ENCODE results near the gene ACVRL1. TPM values are rescaled to one million over a fixed set of nuclear protein-coding genes. Genes with fewer than 3 reads are reported as not detected.

The ACVRL1 gene
- total RNA-seq, 5 donors from 2014 or later (not counting 1 experiment from before 2014, with no cell fraction given), result 0.16 to 0.58 (median 0.23) TPM; not detected in 2

DNA sequence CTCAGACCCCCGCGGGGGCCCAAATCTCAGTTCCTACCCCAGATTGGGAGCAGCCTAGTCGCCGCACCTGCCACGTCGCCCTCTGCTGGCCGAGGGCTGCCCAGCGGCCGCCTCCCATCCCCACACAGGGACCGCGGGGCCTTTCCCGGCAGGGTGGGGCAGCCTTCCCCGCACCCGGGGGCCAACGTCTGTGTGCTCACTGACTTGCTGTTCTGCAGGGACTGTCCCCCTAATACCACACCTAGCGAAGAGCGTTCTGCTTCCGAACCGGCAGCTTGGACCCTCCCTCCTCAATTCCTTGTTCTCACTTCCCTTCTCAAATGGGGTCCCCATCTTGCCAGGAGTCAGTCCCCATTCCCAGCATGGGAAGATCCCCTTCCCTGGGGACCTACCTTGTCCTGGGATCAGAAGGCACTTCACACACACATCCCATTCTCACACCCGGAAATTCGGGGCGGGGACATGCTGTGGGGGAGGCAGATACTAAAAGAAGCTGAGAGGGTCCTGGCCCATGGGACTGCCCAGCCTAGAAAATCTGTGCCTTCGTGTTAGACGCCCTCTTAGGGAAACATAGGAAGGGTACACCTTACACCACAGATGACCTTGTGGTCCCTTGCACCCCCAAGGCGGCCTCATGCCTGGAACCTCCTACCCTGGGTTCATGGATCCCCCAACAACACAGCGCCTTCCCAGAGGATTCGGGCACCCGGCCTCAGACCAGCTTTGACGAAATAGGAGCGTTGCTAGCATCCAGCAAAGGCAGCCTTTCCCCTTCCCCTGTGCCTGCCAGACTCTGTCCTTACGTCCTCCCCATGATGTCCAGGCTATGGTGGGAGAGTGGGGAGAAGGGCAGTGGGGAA lies 16.4 kb downstream of the ACVRL1 start:
- Mint-ChIP-seq H3K4me3 (peak overlapping the region in 2 of 3 donors; percentile 9 to 37), H3K36me3 (no peaks in the 10 kb centered on the region), H3K4me1 (peaks cover 6 to 14% (median 8%) of the 10 kb centered on the region in 3 donors), H3K27me3 (no peaks in the 10 kb centered on the region), H3K9me3 (no peaks in the 10 kb centered on the region), H3K27ac (no peak overlapping the region)
- CTCF ChIA-PET, result interaction anchor here in 1 of 2 donors (0.5 to 1.0 kb wide), 4 partner anchors 51 to 61 kb away, joined by 3 to 5 read pairs (median 3); no protein-coding TSS in a partner anchor
- 17% methylated on average over 19 of the region's 31 CpGs for WGBS (ENCODE audit: insufficient coverage)
- Histone ChIP-seq H3K27me3 (replicated peaks in 1 of 2; ENCODE audit: control insufficient read depth in 2 of 2, extremely low read depth in 1 of 2, insufficient read depth in 2 of 2, low read length in 1 of 2) (peaks cover 0 to 20% of the 10 kb centered on the region in 2 experiments), H3K36me3 (ENCODE audit: control insufficient read depth in 2 of 2, extremely low read depth in 1 of 2, insufficient read depth in 1 of 2, low read length in 1 of 2) (no peaks in the 10 kb centered on the region), H3K4me1 (ENCODE audit: control insufficient read depth in 1 of 2, extremely low read depth in 1 of 2, insufficient read depth in 2 of 2, low read length in 2 of 2) (peaks cover 0 to 10% of the 10 kb centered on the region in 2 experiments), H3K9me3 (no peaks in the 10 kb centered on the region), H3K4me3 (ENCODE audit: control insufficient read depth in 1 of 2, extremely low read depth in 1 of 2, low read length in 1 of 2) (no peak overlapping the region), H3K27ac (ENCODE audit: low read length) (no peak overlapping the region)
- POLR2A ChIA-PET, result no interaction called here
- ATAC-seq (replicated peaks in 1 of 4) (peak; percentile 69 to 92 (median 74)), DNase-seq (peak in 33 of 35 experiments; percentile 12 to 74 (median 38))

DNA sequence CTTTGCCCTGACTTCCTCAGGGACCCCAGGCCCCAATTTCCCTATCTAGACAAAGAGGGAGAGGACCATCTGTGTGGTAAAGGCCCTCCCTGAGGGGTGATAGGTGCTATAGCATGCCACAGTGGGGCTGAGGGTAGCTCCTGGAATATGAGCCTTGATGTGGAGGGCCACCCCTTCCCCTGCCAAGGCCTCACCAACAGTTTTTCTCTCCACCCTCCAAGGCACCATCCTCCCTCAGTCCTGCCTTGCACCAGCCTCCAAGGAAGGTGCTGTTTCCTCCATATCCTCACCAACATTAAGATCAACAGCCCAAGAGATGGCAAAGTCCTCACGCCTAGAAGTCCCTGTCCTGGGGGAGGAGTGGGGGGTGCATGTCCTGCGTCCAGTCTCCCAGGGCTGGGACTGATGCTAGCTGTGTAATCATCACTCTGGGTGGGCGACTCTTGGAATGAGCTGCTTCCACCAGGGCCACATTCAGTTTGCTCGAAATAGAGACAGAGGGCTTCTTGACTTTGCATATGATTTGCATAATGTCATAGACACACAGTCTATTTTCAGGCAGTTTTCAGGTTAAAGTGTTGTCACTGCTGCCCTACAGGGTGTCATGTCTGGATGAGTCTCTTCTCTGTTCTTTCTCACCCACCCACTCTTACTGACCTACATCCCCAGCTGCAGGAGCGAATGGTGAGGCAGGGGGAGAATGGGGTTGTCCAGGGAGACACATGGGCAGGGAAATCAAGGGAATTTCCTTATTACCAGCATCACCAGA lies 17.4 kb downstream of the ACVRL1 start:
- Histone ChIP-seq H3K4me3 (ENCODE audit: control insufficient read depth in 1 of 2, extremely low read depth in 1 of 2, low read length in 1 of 2) (no peak overlapping the region), H3K27me3 (replicated peaks in 1 of 2; ENCODE audit: control insufficient read depth in 2 of 2, extremely low read depth in 1 of 2, insufficient read depth in 2 of 2, low read length in 1 of 2) (peaks cover 0 to 21% of the 10 kb centered on the region in 2 experiments), H3K9me3 (no peaks in the 10 kb centered on the region), H3K4me1 (ENCODE audit: control insufficient read depth in 1 of 2, extremely low read depth in 1 of 2, insufficient read depth in 2 of 2, low read length in 2 of 2) (peaks cover 0 to 10% of the 10 kb centered on the region in 2 experiments), H3K36me3 (ENCODE audit: control insufficient read depth in 2 of 2, extremely low read depth in 1 of 2, insufficient read depth in 1 of 2, low read length in 1 of 2) (no peaks in the 10 kb centered on the region), H3K27ac (ENCODE audit: low read length) (no peak overlapping the region)
- Mint-ChIP-seq H3K27ac (no peak overlapping the region), H3K36me3 (no peaks in the 10 kb centered on the region), H3K9me3 (no peaks in the 10 kb centered on the region), H3K4me3 (no peak overlapping the region), H3K4me1 (peaks cover 6 to 14% (median 8%) of the 10 kb centered on the region in 3 donors), H3K27me3 (no peaks in the 10 kb centered on the region)
- WGBS (ENCODE audit: insufficient coverage), result 74% methylated on average over 3 of the region's 5 CpGs
- ATAC-seq (replicated peaks in 1 of 4), result no peak
- DNase-seq, result no peak
- CTCF ChIA-PET, result interaction anchor here in 1 of 2 donors (0.6 kb wide), 1 partner anchor 199 kb away, joined by 4 read pairs; no protein-coding TSS in a partner anchor
- POLR2A ChIA-PET, result no interaction called here

DNA sequence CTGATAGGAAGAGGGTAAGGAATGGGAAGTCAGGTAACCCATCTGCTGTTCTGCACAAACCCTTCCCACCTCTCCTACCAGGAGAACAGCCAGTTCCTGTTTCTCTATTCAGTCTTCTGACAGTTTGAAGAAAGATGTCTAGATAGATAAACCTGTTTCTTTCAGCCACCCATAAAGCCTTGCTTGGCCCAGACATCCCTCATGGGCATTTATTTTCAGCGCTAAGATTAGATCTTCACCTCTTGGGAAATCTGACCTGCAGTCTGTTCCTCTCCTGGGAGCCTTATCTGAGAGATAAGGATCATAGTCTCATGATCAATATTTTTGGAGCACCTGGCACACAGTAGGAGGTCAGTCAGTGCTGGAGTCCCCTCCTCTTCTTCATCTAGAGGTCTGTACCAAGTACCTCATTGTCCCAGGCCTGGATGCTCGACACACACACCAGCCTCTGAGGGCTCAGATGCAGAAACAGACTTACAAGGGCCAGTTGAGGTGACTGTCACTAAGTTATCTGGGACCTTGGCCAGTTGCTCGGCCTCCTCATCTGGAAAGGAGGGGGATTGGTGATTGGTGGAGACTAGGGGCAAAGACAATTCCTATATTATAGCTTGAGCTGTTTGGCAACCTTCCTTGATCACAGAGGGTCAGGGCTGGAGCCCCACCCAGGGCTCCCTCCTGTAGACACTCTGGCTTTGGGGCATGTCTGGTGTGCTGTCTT lies 18.2 kb downstream of the ACVRL1 start:
- Mint-ChIP-seq H3K4me1 (peaks cover 6 to 14% (median 8%) of the 10 kb centered on the region in 3 donors), H3K4me3 (no peak overlapping the region), H3K27me3 (no peaks in the 10 kb centered on the region), H3K27ac (no peak overlapping the region), H3K36me3 (no peaks in the 10 kb centered on the region), H3K9me3 (no peaks in the 10 kb centered on the region)
- ChIA-PET POLR2A (no interaction called here), CTCF (interaction anchor here in 1 of 2 donors (0.6 to 1.1 kb wide), 2 partner anchors 39 to 198 kb away, joined by 3 to 4 read pairs; no protein-coding TSS in a partner anchor)
- Histone ChIP-seq H3K36me3 (ENCODE audit: control insufficient read depth in 2 of 2, extremely low read depth in 1 of 2, insufficient read depth in 1 of 2, low read length in 1 of 2) (no peaks in the 10 kb centered on the region), H3K9me3 (no peaks in the 10 kb centered on the region), H3K4me3 (ENCODE audit: control insufficient read depth in 1 of 2, extremely low read depth in 1 of 2, low read length in 1 of 2) (no peak overlapping the region), H3K4me1 (ENCODE audit: control insufficient read depth in 1 of 2, extremely low read depth in 1 of 2, insufficient read depth in 2 of 2, low read length in 2 of 2) (peaks cover 0 to 10% of the 10 kb centered on the region in 2 experiments), H3K27me3 (replicated peaks in 1 of 2; ENCODE audit: control insufficient read depth in 2 of 2, extremely low read depth in 1 of 2, insufficient read depth in 2 of 2, low read length in 1 of 2) (peaks cover 0 to 23% of the 10 kb centered on the region in 2 experiments), H3K27ac (ENCODE audit: low read length) (no peak overlapping the region)
- DNase-seq, result no peak
- 71% methylated on average over 1 of the region's 3 CpGs for whole genome bisulfite sequencing (ENCODE audit: insufficient coverage)
- ATAC-seq (replicated peaks in 1 of 4), result no peak

DNA sequence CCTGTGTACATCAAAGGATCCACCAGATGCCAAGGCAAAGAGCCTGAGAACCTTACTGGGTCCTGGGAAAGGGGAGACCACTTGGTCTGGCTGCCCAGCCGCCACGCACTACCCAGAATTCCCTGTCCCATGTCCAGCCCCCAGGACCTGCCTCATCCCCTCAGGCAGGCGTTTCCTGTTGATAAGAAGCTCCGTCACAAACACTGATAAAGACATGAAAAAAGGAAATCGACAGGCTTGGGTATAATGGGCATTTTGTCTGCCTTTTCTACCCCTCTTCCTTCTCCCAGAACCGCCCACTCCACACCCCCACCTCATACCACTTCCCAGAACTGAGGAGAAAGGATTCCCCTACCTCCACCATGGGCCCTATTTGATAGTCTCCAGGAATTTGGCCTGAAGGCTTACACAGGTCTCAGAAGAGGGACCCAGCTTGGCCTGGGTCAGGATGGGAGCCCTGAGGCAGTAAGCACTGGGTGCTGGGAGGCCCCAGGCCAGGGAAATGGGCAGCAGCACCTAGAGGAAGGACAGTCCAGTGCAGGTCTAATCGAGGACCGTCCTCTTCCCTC lies 18.8 kb downstream of the ACVRL1 start:
- Mint-ChIP-seq H3K4me3 (no peak overlapping the region), H3K27me3 (no peaks in the 10 kb centered on the region), H3K9me3 (no peaks in the 10 kb centered on the region), H3K36me3 (no peaks in the 10 kb centered on the region), H3K4me1 (peaks cover 6 to 14% (median 8%) of the 10 kb centered on the region in 3 donors), H3K27ac (no peak overlapping the region)
- CTCF ChIA-PET, result interaction anchor here (1.1 kb wide), 2 partner anchors 40 to 52 kb away, joined by 3 to 6 read pairs; no protein-coding TSS in a partner anchor
- Histone ChIP-seq H3K27ac (ENCODE audit: low read length) (no peak overlapping the region), H3K4me3 (ENCODE audit: control insufficient read depth in 1 of 2, extremely low read depth in 1 of 2, low read length in 1 of 2) (no peak overlapping the region), H3K4me1 (ENCODE audit: control insufficient read depth in 1 of 2, extremely low read depth in 1 of 2, insufficient read depth in 2 of 2, low read length in 2 of 2) (peaks cover 0 to 10% of the 10 kb centered on the region in 2 experiments), H3K36me3 (ENCODE audit: control insufficient read depth in 2 of 2, extremely low read depth in 1 of 2, insufficient read depth in 1 of 2, low read length in 1 of 2) (no peaks in the 10 kb centered on the region), H3K27me3 (replicated peaks in 1 of 2; ENCODE audit: control insufficient read depth in 2 of 2, extremely low read depth in 1 of 2, insufficient read depth in 2 of 2, low read length in 1 of 2) (peaks cover 0 to 23% of the 10 kb centered on the region in 2 experiments), H3K9me3 (no peaks in the 10 kb centered on the region)
- ATAC-seq (replicated peaks in 1 of 4), result no peak
- POLR2A ChIA-PET, result no interaction called here
- no peak for DNase-seq
- WGBS (ENCODE audit: insufficient coverage), result 94% methylated on average over 2 of the region's 8 CpGs

DNA sequence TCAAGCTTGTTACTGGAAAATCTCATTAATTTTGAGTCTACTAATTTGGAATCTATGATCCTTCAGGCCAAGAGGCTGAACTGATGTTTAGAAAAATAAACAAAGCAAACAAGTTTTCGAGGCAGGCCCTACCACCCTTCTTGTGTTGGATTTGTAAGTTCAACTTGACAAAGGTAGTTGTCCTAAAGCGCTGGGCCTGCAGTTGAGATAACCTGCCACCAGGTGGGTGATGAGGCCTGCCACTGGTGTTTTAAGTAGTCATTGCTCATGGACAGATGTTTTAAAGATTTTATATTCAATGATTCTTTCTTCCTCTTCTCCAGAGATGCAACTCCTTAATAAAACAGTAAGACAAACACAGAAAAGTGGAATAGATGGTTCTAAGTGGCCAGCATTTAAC lies 19.4 kb downstream of the ACVRL1 start:
- no CpG with 5 or more reads among the region's 2 CpGs for WGBS (ENCODE audit: insufficient coverage)
- no peak overlapping the region for H3K4me3 Mint-ChIP-seq
- ATAC-seq (replicated peaks in 1 of 4), result peak; percentile 44 to 61 (median 54)
- Histone ChIP-seq H3K4me3 (ENCODE audit: control insufficient read depth in 1 of 2, extremely low read depth in 1 of 2, low read length in 1 of 2) (no peak overlapping the region), H3K36me3 (ENCODE audit: control insufficient read depth in 2 of 2, extremely low read depth in 1 of 2, insufficient read depth in 1 of 2, low read length in 1 of 2) (no peaks in the 10 kb centered on the region), H3K27me3 (replicated peaks in 1 of 2; ENCODE audit: control insufficient read depth in 2 of 2, extremely low read depth in 1 of 2, insufficient read depth in 2 of 2, low read length in 1 of 2) (peaks cover 0 to 23% of the 10 kb centered on the region in 2 experiments), H3K4me1 (ENCODE audit: control insufficient read depth in 1 of 2, extremely low read depth in 1 of 2, insufficient read depth in 2 of 2, low read length in 2 of 2) (peaks cover 0 to 10% of the 10 kb centered on the region in 2 experiments), H3K9me3 (no peaks in the 10 kb centered on the region), H3K27ac (ENCODE audit: low read length) (no peak overlapping the region)
- H3K27ac Mint-ChIP-seq, result no peak overlapping the region
- peak in 31 of 35 experiments; percentile 18 to 66 (median 43) for DNase-seq
- no peaks in the 10 kb centered on the region for H3K36me3 Mint-ChIP-seq
- no peaks in the 10 kb centered on the region for H3K9me3 Mint-ChIP-seq
- ChIA-PET CTCF (interaction anchor here (1.1 kb wide), 2 partner anchors 40 to 52 kb away, joined by 3 to 6 read pairs; no protein-coding TSS in a partner anchor), POLR2A (no interaction called here)
- no peaks in the 10 kb centered on the region for H3K27me3 Mint-ChIP-seq
- peaks cover 6 to 14% (median 8%) of the 10 kb centered on the region in 3 donors for H3K4me1 Mint-ChIP-seq

All from T-cell (primary cell).